Neuronal stem cell (in vitro differentiated cells): ENCODE measurements around the gene PACS2.
A peak's percentile ranks its signal among the peaks of the same experiment; 100 is the strongest.

Experiments
- DNase-seq: peaks from one replicate; pipeline ENCODE4 v3.0.0-alpha.2; 2013; ENCODE audit warnings: low spot score
- H2AFZ ChIP-seq: one replicate; pipeline ENCODE4 v1.6.1; 2013; ENCODE audit warnings: mild to moderate bottlenecking, low read length, inconsistent platforms
- H2AK5ac ChIP-seq: 2 replicates; pipeline ENCODE4 v1.6.1; 2013; ENCODE audit warnings: low read depth, mild to moderate bottlenecking, inconsistent platforms, low read length, moderate library complexity, mixed read lengths
- H2BK120ac ChIP-seq: 2 replicates; pipeline ENCODE4 v1.6.1; 2013; ENCODE audit warnings: low read depth, mild to moderate bottlenecking, inconsistent platforms, low read length, moderate library complexity, mixed read lengths
- H2BK12ac ChIP-seq: one replicate; pipeline ENCODE4 v1.6.1; 2013; ENCODE audit warnings: low read length, inconsistent platforms
- H2BK15ac ChIP-seq: 2 replicates; pipeline ENCODE4 v1.6.1; 2013; ENCODE audit warnings: mild to moderate bottlenecking, low read length, inconsistent platforms, mixed read lengths
- H2BK5ac ChIP-seq: one replicate; pipeline ENCODE4 v1.6.1; 2013; ENCODE audit warnings: inconsistent platforms, mild to moderate bottlenecking, low read length, moderate library complexity
- H3K14ac ChIP-seq: one replicate; pipeline ENCODE4 v1.6.1; 2013; ENCODE audit warnings: low read length, inconsistent platforms
- H3K18ac ChIP-seq: 2 replicates; pipeline ENCODE4 v1.6.1; 2013; ENCODE audit warnings: low read length, inconsistent platforms
- H3K23ac ChIP-seq: 2 replicates; pipeline ENCODE4 v1.6.1; 2013; ENCODE audit warnings: low read depth, mild to moderate bottlenecking, mixed read lengths, low read length, inconsistent platforms; ENCODE audit not compliant: poor library complexity
- H3K27ac ChIP-seq: replicated peaks from 3 replicates; pipeline ENCODE4 v1.5.1; 2013; ENCODE audit warnings: low read length, inconsistent platforms
- H3K27me3 ChIP-seq, 3 experiments: 2 replicates each; pipeline ENCODE4 v1.6.1; 2013; ENCODE audit warnings: low read length in 3 of 3, mild to moderate bottlenecking in 2 of 3, inconsistent platforms in 1 of 3, low read depth in 1 of 3, mixed read lengths in 1 of 3, moderate library complexity in 1 of 3; ENCODE audit not compliant: control insufficient read depth in 3 of 3, insufficient read depth in 3 of 3
- H3K36me3 ChIP-seq, 2 donors: replicated peaks in 1 of 2; 2 replicates each; pipeline ENCODE4 v1.6.1; 2013; ENCODE audit warnings: low read length in 2 of 2; ENCODE audit not compliant: control insufficient read depth in 2 of 2, insufficient read depth in 2 of 2
- H3K4ac ChIP-seq: 2 replicates; pipeline ENCODE4 v1.6.1; 2013; ENCODE audit warnings: inconsistent platforms, mild to moderate bottlenecking, low read length, moderate library complexity
- H3K4me1 ChIP-seq, 2 donors: 1 replicate in 1 of 2; 2 replicates in 1 of 2; pipeline ENCODE4 v1.6.1; 2013; ENCODE audit warnings: low read length in 2 of 2, low read depth in 1 of 2; ENCODE audit not compliant: control insufficient read depth in 2 of 2, insufficient read depth in 1 of 2
- H3K4me2 ChIP-seq: one replicate; pipeline ENCODE4 v1.6.1; 2013; ENCODE audit warnings: mild to moderate bottlenecking, low read length, inconsistent platforms; ENCODE audit not compliant: insufficient read depth, poor library complexity, severe bottlenecking
- H3K4me3 ChIP-seq, 2 donors: 2 replicates each; pipeline ENCODE4 v1.5.1; 2013; ENCODE audit warnings: low read length in 2 of 2, mild to moderate bottlenecking in 2 of 2, inconsistent platforms in 1 of 2, moderate library complexity in 1 of 2
- H3K79me1 ChIP-seq: one replicate; pipeline ENCODE4 v1.6.1; 2013; ENCODE audit warnings: low read depth, mild to moderate bottlenecking, inconsistent platforms, low read length, moderate library complexity
- H3K9ac ChIP-seq: one replicate; pipeline ENCODE4 v1.6.1; 2013; ENCODE audit warnings: mild to moderate bottlenecking, low read depth, low read length, inconsistent platforms; ENCODE audit not compliant: poor library complexity
- H3K9me3 ChIP-seq, 2 donors: replicated peaks in 1 of 2; 2 replicates each; pipeline versions ENCODE3 to v1.6.1; 2013; ENCODE audit warnings: low read length in 2 of 2, mild to moderate bottlenecking in 2 of 2, inconsistent platforms in 1 of 2, low read depth in 1 of 2, mixed read lengths in 1 of 2, moderate library complexity in 1 of 2; ENCODE audit not compliant: control insufficient read depth in 2 of 2, insufficient read depth in 1 of 2
- H4K8ac ChIP-seq: one replicate; pipeline ENCODE4 v1.6.1; 2013; ENCODE audit warnings: low read depth, mild to moderate bottlenecking, inconsistent platforms, low read length, moderate library complexity
- H4K91ac ChIP-seq: one replicate; pipeline ENCODE4 v1.6.1; 2013; ENCODE audit warnings: low read length, low read depth, mild to moderate bottlenecking, inconsistent platforms; ENCODE audit not compliant: poor library complexity
- WGBS, 2 donors: extraction: QIAGEN DNeasy Blood & Tissue Kit; methylation state at CpG; one replicate each; pipeline ENCODE4 v1.1.7; 2013; ENCODE audit warnings: missing lambda C conversion rate in 2 of 2, mixed read lengths in 1 of 2; ENCODE audit not compliant: insufficient read length in 2 of 2, insufficient replicate concordance in 1 of 2; ENCODE audit errors: extremely low coverage in 2 of 2; 5-methylcytosine and 5-hydroxymethylcytosine counted together

The PACS2 gene

GRCh38 chr14:105420101-105420973 lies 105.8 kb downstream of the PACS2 start:
- Histone ChIP-seq H3K4me3 (peak overlapping the region; percentile 72 to 89), H4K8ac (peak overlapping the region; percentile 43), H3K18ac (peak overlapping the region; percentile 93), H2BK120ac (peak overlapping the region; percentile 81), H2AK5ac (peak overlapping the region; percentile 100), H3K36me3 (peaks cover 9 to 35% of the 10 kb centered on the region in 2 donors), H3K9ac (peak overlapping the region; percentile 92), H3K23ac (peak overlapping the region; percentile 91), H3K27ac (peak overlapping the region; percentile 27), H2AFZ (peak overlapping the region; percentile 44), H3K79me1 (peaks cover 23% of the 10 kb centered on the region), H3K14ac (peak overlapping the region; percentile 82), H3K4ac (peak overlapping the region; percentile 97), H2BK15ac (peak overlapping the region; percentile 58), H2BK5ac (peak overlapping the region; percentile 96), H2BK12ac (no peak overlapping the region), H3K27me3 (no peaks in the 10 kb centered on the region), H3K4me2 (peak overlapping the region; percentile 89), H4K91ac (no peak overlapping the region), H3K9me3 (peaks cover 0 to 5% of the 10 kb centered on the region in 2 donors), H3K4me1 (peaks cover 21 to 23% of the 10 kb centered on the region in 2 donors)
- DNase-seq, result no peak
- no CpG with 5 or more reads among the region's 67 CpGs for WGBS, 2 donors

DNA sequence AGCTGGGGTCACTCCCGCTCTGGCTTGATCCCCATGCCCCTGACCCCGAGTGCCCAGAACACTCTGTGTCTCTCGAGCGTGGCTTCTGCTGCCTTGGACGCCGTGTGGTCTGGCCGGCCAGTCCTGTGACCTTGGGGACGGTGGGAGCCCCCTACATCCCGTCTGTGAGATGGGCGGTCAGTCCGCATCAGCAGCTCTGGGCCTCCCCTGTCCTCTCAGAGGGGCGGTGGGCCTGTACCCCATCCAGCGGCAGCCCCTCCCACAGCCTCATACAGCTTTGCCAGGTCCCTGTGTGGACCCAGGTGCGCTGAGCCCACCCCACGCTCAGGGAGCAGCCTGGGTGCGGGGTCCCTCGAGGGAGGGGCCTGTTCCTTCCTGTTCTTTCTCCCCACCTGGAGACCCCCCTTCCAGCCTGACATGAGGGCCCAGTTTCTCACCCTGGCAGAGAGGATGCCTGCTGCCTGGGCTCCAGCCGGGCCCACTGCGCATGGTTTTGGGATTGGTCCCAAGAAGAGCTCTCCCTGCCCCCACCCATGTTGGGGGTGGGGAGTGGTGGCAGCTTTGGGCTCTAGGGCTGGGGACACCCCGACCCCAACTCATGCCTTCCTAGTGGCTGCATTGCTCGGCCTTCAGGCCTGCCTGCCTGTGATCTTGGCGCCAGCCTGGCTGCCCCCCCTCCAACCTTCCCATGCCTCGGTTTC lies 106.6 kb downstream of the PACS2 start:
- H3K4ac ChIP-seq, result peak overlapping the region; percentile 37
- H2AK5ac ChIP-seq, result peak overlapping the region; percentile 100
- H2BK120ac ChIP-seq, result peak overlapping the region; percentile 81
- no peak overlapping the region for H4K91ac ChIP-seq
- peak overlapping the region; percentile 82 for H3K14ac ChIP-seq
- peak overlapping the region; percentile 93 for H3K18ac ChIP-seq
- H3K9me3 ChIP-seq, result peaks cover 0 to 5% of the 10 kb centered on the region in 2 donors
- H2AFZ ChIP-seq, result no peak overlapping the region
- H3K79me1 ChIP-seq, result peaks cover 27% of the 10 kb centered on the region
- WGBS, 2 donors, result no CpG with 5 or more reads among the region's 23 CpGs
- DNase-seq, result no peak
- peak overlapping the region; percentile 89 for H3K4me2 ChIP-seq
- peak overlapping the region; percentile 43 for H4K8ac ChIP-seq
- H2BK15ac ChIP-seq, result no peak overlapping the region
- peak overlapping the region; percentile 72 to 89 for H3K4me3 ChIP-seq
- H2BK5ac ChIP-seq, result peak overlapping the region; percentile 96
- H3K9ac ChIP-seq, result peak overlapping the region; percentile 92
- H3K27ac ChIP-seq, result no peak overlapping the region
- H3K27me3 ChIP-seq, result no peaks in the 10 kb centered on the region
- peak overlapping the region; percentile 91 for H3K23ac ChIP-seq
- peak overlapping the region; percentile 73 for H2BK12ac ChIP-seq
- H3K36me3 ChIP-seq, result peaks cover 9 to 40% of the 10 kb centered on the region in 2 donors
- H3K4me1 ChIP-seq, result peaks cover 21 to 23% of the 10 kb centered on the region in 2 donors

DNA sequence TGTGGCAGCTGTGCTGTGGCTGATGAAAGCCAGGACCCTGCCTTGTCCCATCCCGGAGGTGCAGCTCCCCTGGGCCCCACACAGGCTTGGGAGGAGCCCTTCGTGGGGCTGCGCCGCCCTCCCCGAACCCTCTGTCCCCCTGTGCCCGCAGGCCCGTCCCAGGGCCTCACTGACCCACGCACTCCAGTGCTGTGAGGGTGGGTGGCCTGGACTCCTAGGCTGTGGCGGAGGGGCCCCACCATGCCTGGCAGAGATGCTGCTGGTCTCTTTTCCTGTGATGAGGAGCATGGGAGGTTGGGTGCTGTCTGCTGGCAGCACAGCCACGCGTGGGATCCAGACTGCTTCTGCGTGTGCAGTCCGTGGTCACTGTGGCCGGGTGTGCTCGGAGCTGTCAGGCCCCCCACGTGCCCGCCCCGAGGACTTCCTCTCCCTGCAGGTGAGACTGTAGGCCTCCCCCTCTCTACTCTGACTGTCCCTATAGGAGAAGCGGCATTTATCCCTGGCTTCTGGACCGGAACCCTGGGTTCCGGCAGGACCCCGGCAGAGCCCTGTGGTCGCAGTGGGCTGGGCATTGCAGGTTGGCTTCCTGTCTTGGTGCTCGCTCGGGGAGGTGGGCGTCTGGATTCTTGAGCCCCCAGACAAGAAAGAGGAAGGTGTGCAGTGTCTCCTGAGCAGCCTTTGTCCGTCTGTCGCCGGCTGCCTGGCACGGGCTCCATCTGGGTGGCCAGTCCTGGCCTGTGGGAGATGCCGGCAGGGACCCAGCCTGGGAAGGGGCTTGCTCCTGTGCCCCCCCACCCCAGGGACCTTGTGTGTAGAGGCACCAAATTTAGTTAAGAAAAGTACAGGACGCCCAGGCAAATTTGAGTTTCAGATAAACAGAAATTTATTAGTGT lies 107.4 kb downstream of the PACS2 start:
- Histone ChIP-seq H3K27me3 (no peaks in the 10 kb centered on the region), H3K14ac (peak overlapping the region; percentile 38), H3K79me1 (peaks cover 34% of the 10 kb centered on the region), H3K18ac (peak overlapping the region; percentile 48), H3K4me1 (peaks cover 21 to 23% of the 10 kb centered on the region in 2 donors), H3K4me2 (peak overlapping the region; percentile 89), H2AFZ (no peak overlapping the region), H2BK5ac (no peak overlapping the region), H2BK12ac (peak overlapping the region; percentile 73), H2BK15ac (no peak overlapping the region), H3K9me3 (peaks cover 4 to 7% of the 10 kb centered on the region in 2 donors), H3K4ac (no peak overlapping the region), H2BK120ac (no peak overlapping the region), H3K9ac (peak overlapping the region; percentile 77), H2AK5ac (peak overlapping the region; percentile 100), H4K8ac (peak overlapping the region; percentile 65), H3K36me3 (peaks cover 16 to 49% of the 10 kb centered on the region in 2 donors), H3K23ac (peak overlapping the region; percentile 73), H3K27ac (no peak overlapping the region), H4K91ac (no peak overlapping the region), H3K4me3 (peak overlapping the region; percentile 7 to 72)
- no peak for DNase-seq
- WGBS, 2 donors, result no CpG with 5 or more reads among the region's 32 CpGs
